HG03139 (cell line): ENCODE measurements around the gene PSMB4.
"Not testable (repeated sequence)": the region's sequence is repeated elsewhere in the genome, so short reads cannot be mapped to it uniquely, and the experiment has no call there.

Experiments
- ATAC-seq: cut with Tn5 transposase; IDR thresholded peaks from one replicate; pipeline ENCODE4 v1.9.1; 2021; ENCODE audit not compliant: unreplicated experiment

PSMB4 gene

GRCh38 chr1:151399324-151400171 lies at the start of gene PSMB4:
TSS of gene PSMB4 (plus strand) at chr1:151399573. CDS start at chr1:151399588, 15 bp downstream.
- ATAC-seq = peak; percentile 87

DNA sequence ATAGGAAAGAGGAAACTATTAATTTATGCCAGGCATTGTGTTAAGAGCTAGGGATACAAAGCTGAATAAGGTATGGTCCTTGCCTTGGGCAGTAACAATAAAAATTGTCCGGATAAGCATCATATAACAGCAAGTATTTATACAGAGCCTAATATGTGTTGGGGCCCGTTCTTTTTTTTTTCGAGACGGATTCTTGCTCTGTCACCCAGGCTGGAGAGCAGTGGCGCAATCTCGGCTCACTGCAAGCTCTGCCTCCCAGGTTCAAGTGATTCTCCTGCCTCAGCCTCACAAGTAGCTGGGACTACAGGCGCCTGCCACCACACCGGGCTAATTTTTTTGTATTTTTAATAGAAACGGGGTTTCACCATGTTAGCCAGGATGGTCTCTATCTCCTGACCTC lies 49.0 kb upstream of the PSMB4 start:
- ATAC-seq = not testable (repeated sequence)

GRCh38 chr1:151352021-151352718 lies 47.2 kb upstream of the PSMB4 start:
- ATAC-seq = no peak

DNA sequence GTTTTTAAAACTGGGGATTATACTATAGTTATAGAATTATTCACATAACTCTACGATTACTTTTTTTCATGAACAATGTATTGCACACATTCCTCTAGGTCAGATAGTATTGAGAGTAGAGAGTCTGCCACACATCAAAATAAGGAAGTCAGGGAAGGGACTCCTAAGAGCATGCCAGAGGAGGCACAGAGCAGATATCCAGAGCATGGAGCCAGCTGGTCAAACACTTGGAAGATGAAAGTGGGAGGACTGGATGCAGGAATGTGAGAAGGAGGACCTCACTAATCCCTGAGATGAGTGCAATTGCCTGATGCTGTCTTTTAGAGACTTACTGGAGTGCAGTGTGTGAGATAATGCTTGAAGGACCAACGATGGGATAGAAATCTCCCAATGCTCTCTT lies 42.7 kb upstream of the PSMB4 start:
- ATAC-seq = no peak

- no peak for ATAC-seq
Observed at GRCh38 chr1:151361883-151362282, 37.5 kb upstream of the PSMB4 start.

GRCh38 chr1:151362308-151363155 lies 36.8 kb upstream of the PSMB4 start:
- no peak for ATAC-seq

- ATAC-seq = no peak
Observed at GRCh38 chr1:151364996-151365395, 34.4 kb upstream of the PSMB4 start.

DNA sequence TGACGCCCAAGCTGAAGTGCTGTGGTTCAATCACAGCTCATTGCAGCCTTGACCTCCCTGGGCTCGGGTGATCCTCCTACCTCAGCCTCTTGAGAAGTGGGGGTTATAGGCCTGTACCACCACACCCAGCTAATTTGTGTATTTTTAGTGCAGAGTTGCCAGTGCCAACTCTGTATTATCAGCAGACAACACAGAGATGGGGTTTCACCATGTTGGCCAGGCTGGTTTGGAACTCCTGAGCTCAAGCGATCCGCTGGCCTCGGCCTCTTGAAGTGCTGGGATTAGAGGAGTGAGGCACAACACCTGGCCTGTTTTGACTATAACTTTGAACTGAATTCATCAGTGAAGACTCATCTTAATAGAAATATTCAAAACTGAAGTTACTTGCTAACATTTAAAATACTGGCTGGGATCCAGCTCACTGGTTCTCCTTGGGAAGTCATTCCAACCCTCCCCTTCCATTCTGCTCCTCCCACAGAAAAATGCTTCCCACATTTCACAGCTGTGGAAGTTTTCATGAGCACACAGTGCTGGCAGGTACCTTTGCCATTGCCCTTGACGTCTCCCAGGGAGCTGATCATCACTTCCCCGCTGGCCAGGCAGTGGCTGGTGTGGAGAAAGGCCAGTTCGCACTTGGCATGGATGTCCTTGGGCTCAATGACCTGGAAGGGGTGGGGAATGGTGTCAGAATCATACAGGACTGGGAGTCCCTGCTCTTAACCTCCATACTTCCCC lies 31.5 kb upstream of the PSMB4 start:
- no peak for ATAC-seq

GRCh38 chr1:151368393-151369301 lies 30.7 kb upstream of the PSMB4 start:
- no peak for ATAC-seq

DNA sequence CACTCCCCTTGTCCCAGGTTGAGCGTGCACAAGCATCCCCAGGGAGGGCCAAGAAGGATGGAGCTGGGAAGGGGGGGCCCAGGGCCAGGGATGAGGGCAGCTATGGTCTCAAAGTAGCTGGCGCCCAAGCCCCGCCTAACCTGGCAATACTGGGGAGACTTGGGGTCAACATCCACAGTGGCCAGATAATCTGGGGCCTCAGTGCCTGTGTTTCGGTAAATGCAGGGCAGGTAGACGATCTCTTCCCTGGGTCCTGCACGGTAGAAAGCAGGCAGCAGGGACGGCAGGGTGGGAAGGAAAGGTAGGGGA lies 30.1 kb upstream of the PSMB4 start:
- ATAC-seq = no peak

GRCh38 chr1:151369621-151370048 lies 29.7 kb upstream of the PSMB4 start:
- ATAC-seq = no peak

- ATAC-seq = no peak
Observed at GRCh38 chr1:151370211-151370911, 29.0 kb upstream of the PSMB4 start.

- ATAC-seq = no peak
Observed at GRCh38 chr1:151371370-151372057, 27.9 kb upstream of the PSMB4 start.

DNA sequence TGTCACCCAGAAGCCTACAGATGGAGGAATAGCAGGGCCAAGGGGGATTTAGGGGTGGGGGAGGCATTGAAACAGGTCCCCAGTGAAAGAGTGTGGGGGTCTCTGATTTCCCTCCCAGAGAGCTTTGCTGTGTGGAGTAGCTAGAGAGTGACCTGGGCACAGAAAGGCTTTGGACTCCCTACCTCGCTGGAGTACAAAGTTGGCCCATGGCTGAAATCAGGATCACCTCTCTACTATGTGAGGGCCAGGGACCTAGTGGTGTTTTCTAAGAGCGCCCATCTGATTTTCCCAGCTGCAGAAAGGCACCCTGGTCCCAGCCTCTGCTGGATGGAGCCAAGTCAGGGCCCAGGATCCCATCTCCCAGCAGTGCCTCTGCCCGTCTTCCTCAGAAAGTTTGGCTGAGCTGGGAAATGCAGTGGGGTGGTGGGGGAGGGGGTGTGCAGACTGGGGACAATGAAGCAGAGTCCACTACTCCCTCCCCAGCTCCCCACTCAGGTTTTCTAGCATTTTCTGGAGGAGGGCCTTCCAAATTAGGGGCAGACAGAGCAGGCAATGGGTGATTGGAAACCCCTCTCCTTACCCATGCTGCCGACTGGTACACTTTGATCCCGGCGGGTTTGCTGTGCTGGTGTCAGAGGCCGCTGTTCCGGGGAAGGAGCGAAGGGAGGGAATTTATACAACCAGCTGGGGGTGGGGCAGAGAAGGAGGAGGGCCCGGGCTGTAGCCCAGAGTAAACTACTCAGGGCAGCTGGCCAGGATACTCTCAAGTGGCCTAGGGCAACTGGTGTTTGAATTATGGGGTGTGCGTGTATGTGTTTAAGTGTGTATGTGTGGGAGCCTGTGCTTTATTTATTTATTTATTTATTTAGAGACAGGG lies 27.1 kb upstream of the PSMB4 start, which contains the start of gene SELENBP1:
SELENBP1 (minus strand) TSS at position 648 of the 877 bp plus-strand sequence; CDS start at position 584, 64 bp downstream.
- no peak for ATAC-seq

DNA sequence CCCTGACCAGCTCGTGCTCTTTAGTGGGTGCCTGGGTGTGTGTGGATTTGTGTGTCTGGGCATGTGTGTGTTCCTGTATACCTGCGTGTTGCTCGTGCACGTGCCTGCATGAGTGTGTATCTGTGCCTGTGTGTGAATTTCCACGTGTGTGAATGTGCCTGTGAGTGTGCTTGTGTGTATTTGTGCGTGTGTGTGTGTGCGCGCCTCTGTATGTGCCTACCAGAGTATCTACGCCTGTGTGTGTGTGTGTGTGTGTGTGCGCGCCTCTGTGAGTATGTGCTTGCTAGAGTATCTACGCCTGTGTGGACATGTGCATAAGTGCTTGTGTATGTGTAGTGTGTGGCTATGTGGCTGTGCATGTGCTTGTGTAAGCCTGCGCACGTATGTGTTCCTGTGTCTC lies 26.2 kb upstream of the PSMB4 start:
- no peak for ATAC-seq

DNA sequence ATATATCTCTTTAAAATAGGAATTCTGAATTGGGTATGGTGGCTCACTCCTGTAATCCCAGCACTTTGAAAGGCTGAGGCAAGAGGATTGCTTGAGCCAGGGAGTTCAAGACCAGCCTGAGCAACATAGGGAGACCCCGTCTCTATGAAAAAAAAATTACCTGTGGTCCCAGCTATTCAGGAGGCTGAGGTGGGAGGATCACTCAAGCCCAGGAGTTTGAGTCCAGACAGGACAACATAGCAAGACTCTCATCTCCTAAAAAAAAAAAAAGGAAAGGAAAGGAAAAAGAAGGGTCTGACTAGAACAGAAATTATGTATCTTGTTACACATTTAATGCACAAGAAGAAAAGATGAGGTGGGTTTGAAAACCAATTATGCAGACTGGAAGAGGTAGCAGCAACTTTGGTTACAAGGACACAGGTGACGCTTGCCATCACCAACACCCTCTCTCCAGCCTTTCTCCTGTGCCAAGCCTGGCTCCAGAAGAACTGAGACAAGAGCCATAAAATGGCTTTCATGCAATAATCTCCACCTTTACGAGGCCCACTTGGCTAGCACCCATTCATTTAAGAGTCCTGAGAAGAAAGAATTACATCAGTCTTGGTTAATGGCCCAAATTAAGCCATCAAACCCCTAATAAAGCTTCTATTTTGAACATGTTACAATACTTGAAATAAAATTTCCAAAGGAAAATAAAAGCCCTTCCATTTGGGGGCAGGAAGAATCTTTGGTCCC lies 22.1 kb upstream of the PSMB4 start:
- no peak for ATAC-seq

DNA sequence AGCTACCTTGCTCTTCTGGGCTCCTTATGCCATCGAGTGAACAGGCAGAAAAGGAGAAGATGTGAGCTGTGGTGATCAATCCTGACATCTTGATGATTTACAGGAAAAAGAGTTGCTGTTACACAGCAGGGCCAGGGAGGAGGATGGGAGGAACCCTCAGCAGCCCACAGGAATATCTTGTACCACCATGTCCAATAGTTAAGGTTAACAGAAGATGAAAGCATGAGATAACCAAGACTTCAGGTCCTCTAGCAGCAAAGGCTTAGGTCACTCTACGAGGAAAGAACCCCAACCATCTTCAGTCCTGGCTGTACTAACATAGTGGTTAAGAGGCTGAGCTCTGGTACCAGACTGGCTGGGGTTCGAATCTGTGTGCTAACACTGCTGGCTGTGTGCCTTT lies 14.8 kb upstream of the PSMB4 start:
- ATAC-seq = no peak
